ENCODE results near the gene BCLAF1.
A peak's percentile ranks its signal among the peaks of the same experiment; 100 is the strongest.

Gene BCLAF1

GRCh38 chr6:136253734-136254133 lies 35.9 kb downstream of the BCLAF1 start:
- H3K4me3 ChIP-seq (ENCODE audit: low read depth, low read length), result no peak overlapping the region
- DNase-seq (ENCODE audit: low read depth), result no peak
- TF ChIP-seq POLR2A (IDR thresholded peaks at IDR 0.05; ENCODE audit: extremely low read depth, insufficient read length) (no peak), CTCF (IDR thresholded peaks at IDR 0.05; ENCODE audit: low read depth, low read length) (no peak), MAX (IDR thresholded peaks at IDR 0.05; ENCODE audit: low read depth, low read length) (no peak), MYC (IDR thresholded peaks at IDR 0.05; ENCODE audit: low read depth, low read length) (no peak)

- TF ChIP-seq MYC (IDR thresholded peaks at IDR 0.05; ENCODE audit: low read depth, low read length) (no peak), CTCF (IDR thresholded peaks at IDR 0.05; ENCODE audit: low read depth, low read length) (no peak), MAX (IDR thresholded peaks at IDR 0.05; ENCODE audit: low read depth, low read length) (no peak), POLR2A (IDR thresholded peaks at IDR 0.05; ENCODE audit: extremely low read depth, insufficient read length) (no peak)
- H3K4me3 ChIP-seq (ENCODE audit: low read depth, low read length), result no peak overlapping the region
- no peak for DNase-seq (ENCODE audit: low read depth)
These were observed 37.2 kb downstream of the BCLAF1 start for GRCh38 chr6:136252441-136252840.

- TF ChIP-seq CTCF (IDR thresholded peaks at IDR 0.05; ENCODE audit: low read depth, low read length) (no peak), MYC (IDR thresholded peaks at IDR 0.05; ENCODE audit: low read depth, low read length) (no peak), MAX (IDR thresholded peaks at IDR 0.05; ENCODE audit: low read depth, low read length) (no peak), POLR2A (IDR thresholded peaks at IDR 0.05; ENCODE audit: extremely low read depth, insufficient read length) (no peak)
- peak overlapping the region; percentile 97 for H3K4me3 ChIP-seq (ENCODE audit: low read depth, low read length)
- DNase-seq (ENCODE audit: low read depth), result no peak
These were observed 38.3 kb downstream of the BCLAF1 start for GRCh38 chr6:136251394-136251793.

GRCh38 chr6:136250686-136251008 lies 39.0 kb downstream of the BCLAF1 start:
- peak overlapping the region; percentile 97 for H3K4me3 ChIP-seq (ENCODE audit: low read depth, low read length)
- TF ChIP-seq MAX (IDR thresholded peaks at IDR 0.05; ENCODE audit: low read depth, low read length), result no peak
- TF ChIP-seq CTCF (IDR thresholded peaks at IDR 0.05; ENCODE audit: low read depth, low read length), result no peak
- no peak for TF ChIP-seq POLR2A (IDR thresholded peaks at IDR 0.05; ENCODE audit: extremely low read depth, insufficient read length)
- no peak for TF ChIP-seq MYC (IDR thresholded peaks at IDR 0.05; ENCODE audit: low read depth, low read length)
- no peak for DNase-seq (ENCODE audit: low read depth)

GRCh38 chr6:136249811-136250685 lies 39.6 kb downstream of the BCLAF1 start, which contains the start of gene MTFR2:
Gene MTFR2, minus strand, starts transcription at chr6:136250311. Its CDS starts 1,212 bp downstream, at chr6:136249099.
- DNase-seq (ENCODE audit: low read depth), result peak; percentile 100
- peak within 1 kb of the TSS; percentile 97 for H3K4me3 ChIP-seq (ENCODE audit: low read depth, low read length)
- peak; percentile 69 for TF ChIP-seq MAX (IDR thresholded peaks at IDR 0.05; ENCODE audit: low read depth, low read length)
- no peak for TF ChIP-seq CTCF (IDR thresholded peaks at IDR 0.05; ENCODE audit: low read depth, low read length)
- TF ChIP-seq POLR2A (IDR thresholded peaks at IDR 0.05; ENCODE audit: extremely low read depth, insufficient read length), result peak; percentile 77
- TF ChIP-seq MYC (IDR thresholded peaks at IDR 0.05; ENCODE audit: low read depth, low read length), result peak; percentile 79; the same call in 1 of the 2 replicates

Measured in NB4 (cell line).